NCI-H2029 (cell line): ENCODE measurements around the gene BEND7.
A peak's percentile ranks its signal among the peaks of the same experiment; 100 is the strongest.
"Not testable (repeated sequence)": the region's sequence is repeated elsewhere in the genome, so short reads cannot be mapped to it uniquely, and the experiment has no call there.

Experiments used
- DNase-seq: peaks from one replicate; lab custom pipeline; 2025; lab: John Stamatoyannopoulos, UW

Gene BEND7

GRCh38 chr10:13420532-13421307 is 108.1 kb downstream of the BEND7 start:
- DNase-seq, result no peak

DNA sequence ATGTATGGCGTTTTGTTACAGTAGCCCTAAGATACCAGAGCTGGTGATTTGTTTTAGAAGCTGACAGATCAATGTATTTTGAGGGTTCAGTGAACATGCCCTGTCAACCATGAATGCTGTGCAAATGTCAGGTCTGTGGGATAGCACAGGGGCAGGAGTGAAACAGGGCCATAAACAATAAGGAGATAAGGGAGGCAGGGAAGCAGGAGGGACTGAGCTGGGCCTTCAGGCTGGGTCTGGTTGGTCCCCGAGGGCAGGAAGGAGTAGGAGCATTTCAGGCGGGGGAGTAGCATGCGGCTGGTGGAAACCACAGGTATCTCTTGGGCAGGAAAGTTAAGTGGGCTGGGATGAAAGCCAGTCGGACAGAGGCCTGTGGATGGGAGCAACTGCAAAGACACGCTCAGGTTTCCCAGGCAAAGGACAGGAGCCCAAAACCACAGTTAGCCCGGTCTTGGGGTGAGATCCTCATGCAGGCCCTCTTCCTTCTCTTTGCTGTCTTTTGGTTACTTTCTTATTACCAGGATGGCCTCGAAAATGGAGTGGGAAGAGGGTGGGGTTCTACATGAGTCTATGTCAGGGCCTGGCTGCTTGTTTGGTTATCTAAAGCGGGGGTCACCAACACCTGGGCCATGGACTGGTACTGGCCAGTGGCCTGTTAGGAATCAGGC is 111.2 kb downstream of the BEND7 start:
- DNase-seq, result no peak

- no peak for DNase-seq
Measured at GRCh38 chr10:13416760-13417159, 112.1 kb downstream of the BEND7 start.

DNA sequence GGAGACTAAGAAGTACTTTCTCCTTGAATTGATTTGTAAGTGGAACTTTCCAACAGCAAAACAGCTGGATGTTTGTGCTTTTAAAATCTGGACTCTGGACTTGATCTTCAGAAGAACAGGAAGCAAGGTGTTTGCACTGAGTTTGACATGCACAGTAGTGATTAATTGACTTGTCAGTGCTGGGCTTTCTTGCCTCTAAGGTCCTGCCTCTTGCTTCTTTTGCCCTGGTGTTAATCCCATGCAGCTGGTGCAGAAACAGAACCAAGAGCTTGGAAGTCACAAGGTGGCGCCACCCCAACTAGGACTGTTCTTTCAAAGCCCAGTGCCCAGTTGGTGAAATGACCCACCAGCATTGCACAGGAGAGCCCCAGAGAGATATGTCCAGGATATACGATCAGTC is 114.0 kb downstream of the BEND7 start:
- no peak for DNase-seq

DNA sequence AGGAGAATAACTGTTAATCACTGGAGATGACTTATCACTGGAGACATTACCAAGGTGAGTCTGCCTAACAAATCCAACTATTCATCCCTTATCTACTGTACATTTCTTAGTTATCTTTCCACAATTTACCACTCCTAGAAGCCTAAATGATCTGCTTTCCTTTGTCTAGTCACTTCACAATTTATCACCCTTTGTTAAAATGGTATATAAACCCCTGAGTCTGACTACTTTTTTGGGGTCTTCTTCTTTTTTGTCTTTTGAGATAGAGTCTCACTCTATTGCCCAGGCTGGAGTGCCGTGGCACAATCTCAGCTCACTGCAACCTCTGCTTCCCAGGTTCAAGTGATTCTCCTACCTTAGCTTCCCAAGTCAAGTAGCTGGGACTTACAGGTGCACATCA is 114.7 kb downstream of the BEND7 start:
- DNase-seq, result no peak

- no peak for DNase-seq
Measured at GRCh38 chr10:13412894-13413293, 115.9 kb downstream of the BEND7 start.

- peak; percentile 40 for DNase-seq
Measured at GRCh38 chr10:13404791-13405190, 124.0 kb downstream of the BEND7 start.

- no peak for DNase-seq
Measured at GRCh38 chr10:13404305-13404759, 124.5 kb downstream of the BEND7 start.

DNA sequence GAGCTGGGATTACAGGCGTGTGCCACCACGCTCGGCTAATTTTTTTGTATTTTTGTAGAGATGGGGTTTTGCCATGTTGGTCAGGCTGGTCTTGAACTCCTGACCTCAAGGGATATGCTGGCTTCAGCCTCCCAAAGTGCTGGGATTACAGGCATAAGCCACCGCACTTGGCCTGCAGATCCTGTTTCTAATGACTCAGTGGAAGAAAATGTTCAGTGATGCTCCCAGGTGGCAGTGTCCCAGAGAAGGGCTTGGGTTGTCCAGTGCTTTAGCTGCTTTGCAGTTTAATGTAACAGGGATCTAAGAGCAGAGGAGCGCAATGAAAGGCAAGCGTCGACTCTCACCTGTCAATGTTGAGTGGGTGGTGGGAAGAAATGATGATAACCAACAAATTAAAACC is 125.4 kb downstream of the BEND7 start:
- DNase-seq, result not testable (repeated sequence)

DNA sequence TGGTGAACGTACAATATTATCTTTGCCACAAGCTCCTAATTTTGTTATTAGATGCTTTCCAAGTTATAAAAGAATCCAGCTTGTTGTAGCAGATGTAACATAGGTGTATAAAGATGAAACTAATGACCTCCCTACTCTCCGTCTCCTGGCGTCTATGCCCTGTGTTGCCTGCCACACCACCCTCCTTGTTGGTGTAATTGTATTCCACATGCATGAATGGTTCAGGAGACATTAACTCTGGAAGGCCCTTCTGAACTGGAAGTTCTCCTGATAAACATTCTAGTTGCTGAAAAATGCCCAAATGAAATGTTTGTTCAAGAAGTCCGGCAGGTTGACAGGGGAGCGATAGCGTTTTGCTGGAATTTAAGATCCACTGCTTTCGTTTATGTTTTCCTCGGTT is 126.8 kb downstream of the BEND7 start:
- no peak for DNase-seq

DNA sequence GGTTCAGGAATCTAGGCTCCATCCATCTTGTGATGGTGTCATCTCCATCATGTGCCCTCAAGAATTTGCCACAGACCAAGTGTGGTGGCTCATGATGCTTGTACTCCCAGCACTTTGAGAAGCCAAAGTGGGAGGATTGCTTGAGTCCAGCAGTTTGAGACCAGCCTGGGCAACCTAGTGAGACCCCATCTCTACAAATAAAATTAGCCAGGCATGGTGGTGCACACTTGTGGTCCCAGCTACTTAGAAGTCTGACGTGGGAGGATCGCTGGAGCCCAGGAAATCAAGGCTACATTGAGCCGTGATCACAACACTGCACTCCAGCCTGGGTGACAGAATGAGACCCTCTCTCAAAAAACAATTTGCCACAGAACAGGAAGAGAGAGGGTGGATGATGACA is 127.7 kb downstream of the BEND7 start:
- no peak for DNase-seq

GRCh38 chr10:13400196-13400965 is 128.4 kb downstream of the BEND7 start:
- no peak for DNase-seq

DNA sequence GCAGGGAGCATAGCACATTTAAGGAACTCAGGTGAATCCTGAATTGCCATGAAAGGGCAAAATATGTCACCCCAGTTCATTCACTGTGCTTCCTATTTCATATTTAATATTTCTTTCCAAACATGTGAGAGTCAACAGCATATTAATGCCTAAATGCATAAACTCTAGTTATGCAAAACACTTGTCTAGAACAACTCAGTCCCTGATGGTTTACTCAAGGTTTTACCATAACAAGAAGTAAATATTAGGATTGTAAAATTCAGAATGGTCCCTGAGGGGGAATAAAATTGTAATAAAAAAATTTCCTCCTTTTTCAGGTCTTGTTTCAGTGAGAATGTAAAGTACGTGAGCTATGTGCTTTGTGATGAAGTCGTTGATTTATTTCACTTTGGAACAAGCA is 129.1 kb downstream of the BEND7 start:
- no peak for DNase-seq

DNA sequence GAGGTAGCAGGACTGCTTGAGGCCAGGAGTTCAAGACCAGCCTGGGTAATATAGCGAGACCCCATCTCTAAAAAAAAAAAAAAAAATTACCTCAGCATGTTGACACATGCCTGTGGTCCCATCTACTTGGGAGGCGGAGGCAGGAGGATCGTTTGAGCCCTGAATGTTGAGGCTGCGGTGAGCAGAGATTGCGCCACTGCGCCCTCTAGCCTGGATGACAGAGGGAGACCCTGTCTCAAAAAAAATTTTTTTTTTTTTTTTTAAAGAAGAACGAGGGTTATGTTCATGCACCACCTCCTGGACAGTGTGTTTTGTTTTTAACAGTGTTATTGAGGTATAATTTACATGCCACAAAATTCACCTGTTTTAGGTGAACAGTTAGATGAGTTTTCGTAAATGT is 129.6 kb downstream of the BEND7 start:
- DNase-seq, result no peak

- no peak for DNase-seq
Measured at GRCh38 chr10:13397052-13397451, 131.8 kb downstream of the BEND7 start.

DNA sequence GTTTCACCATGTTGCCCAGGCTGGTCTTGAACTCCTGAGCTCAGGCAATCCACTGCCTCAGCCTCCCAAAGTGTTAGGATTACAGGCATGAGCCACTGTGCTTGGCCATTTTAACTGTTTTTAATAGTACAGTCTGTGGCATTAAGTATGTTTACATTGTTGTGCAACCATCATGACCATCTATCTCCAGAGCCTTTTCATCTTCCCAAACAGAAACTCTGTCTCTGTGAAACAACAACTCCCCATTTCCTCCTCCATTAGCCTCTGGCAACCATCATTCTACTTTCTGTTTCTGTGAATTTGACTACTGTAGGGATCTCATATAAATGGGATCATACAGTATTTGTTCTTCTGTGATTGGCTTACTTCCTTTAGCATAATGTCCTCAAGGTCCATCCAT is 132.4 kb downstream of the BEND7 start:
- DNase-seq, result no peak

- no peak for DNase-seq
Measured at GRCh38 chr10:13395540-13395939, 133.3 kb downstream of the BEND7 start.

GRCh38 chr10:13393640-13394039 is 135.2 kb downstream of the BEND7 start:
- no peak for DNase-seq

GRCh38 chr10:13392701-13393100 is 136.1 kb downstream of the BEND7 start:
- DNase-seq, result no peak
